GM23338 (cell line): ENCODE data around the gene POMGNT1. TPM values are rescaled to one million over a fixed set of nuclear protein-coding genes. Genes with fewer than 3 reads are reported as not detected.

Source experiments
- ATAC-seq: fragments of 200-7000 bp; cut with Tn5 transposase; 3 replicates; pipeline ENCODE4 v1.9.1; 2020
- DNase-seq: peaks from one replicate; pipeline ENCODE4 v3.0.0-alpha.2; 2015; ENCODE audit warnings: low spot score
- H2AFZ ChIP-seq: fragments of 200-600 bp; sonication (generic); 2 replicates; pipeline ENCODE4 v1.8.0; 2016; ENCODE audit warnings: antibody characterized with exemption, mild to moderate bottlenecking, moderate library complexity
- H3F3A ChIP-seq: fragments of 200-600 bp; sonication (generic); replicated peaks from 2 replicates; pipeline ENCODE4 v1.8.0; 2017; ENCODE audit warnings: antibody characterized with exemption, mixed run types, low read depth
- H3K27ac ChIP-seq: fragments of 200-600 bp; sonication (generic); 2 replicates; pipeline ENCODE4 v1.6.1; 2016; ENCODE audit warnings: low read depth
- H3K27me3 ChIP-seq: fragments of 200-600 bp; sonication (generic); 2 replicates; pipeline ENCODE4 v1.8.0; 2016; ENCODE audit warnings: mild to moderate bottlenecking, mixed run types, moderate library complexity; ENCODE audit not compliant: insufficient read depth
- H3K36me3 ChIP-seq: fragments of 200-600 bp; sonication (generic); 2 replicates; pipeline ENCODE4 v1.8.0; 2016; ENCODE audit warnings: mild to moderate bottlenecking; ENCODE audit not compliant: insufficient read depth
- H3K4me1 ChIP-seq: fragments of 200-600 bp; sonication (generic); 2 replicates; pipeline ENCODE4 v1.8.0; 2016; ENCODE audit warnings: mild to moderate bottlenecking, moderate library complexity; ENCODE audit not compliant: insufficient read depth
- H3K4me2 ChIP-seq: fragments of 200-600 bp; sonication (generic); 2 replicates; pipeline ENCODE4 v1.7.1; 2017; ENCODE audit warnings: mixed run types
- H3K4me3 ChIP-seq: fragments of 200-600 bp; sonication (generic); 2 replicates; pipeline ENCODE4 v1.6.1; 2016; ENCODE audit warnings: mixed run types
- H3K79me2 ChIP-seq: fragments of 200-600 bp; sonication (generic); replicated peaks from 2 replicates; pipeline ENCODE4 v1.8.0; 2017; ENCODE audit warnings: mild to moderate bottlenecking; ENCODE audit not compliant: insufficient read depth
- H3K9me2 ChIP-seq: fragments of 200-600 bp; sonication (generic); 2 replicates; pipeline ENCODE4 v1.8.0; 2017; ENCODE audit not compliant: insufficient read depth
- H4K20me1 ChIP-seq: fragments of 200-600 bp; sonication (generic); replicated peaks from 2 replicates; pipeline ENCODE4 v1.8.0; 2017; ENCODE audit warnings: mild to moderate bottlenecking; ENCODE audit not compliant: insufficient read depth
- H3K27ac Mint-ChIP-seq: 2 replicates; pipeline ENCODE4 v1.8.0; 2020; ENCODE audit warnings: inconsistent platforms, mild to moderate bottlenecking, moderate library complexity, mixed read lengths
- H3K27me3 Mint-ChIP-seq: 3 replicates; pipeline ENCODE4 v1.8.0; 2022; ENCODE audit warnings: low read depth, mild to moderate bottlenecking, moderate library complexity, mixed read lengths, inconsistent platforms; ENCODE audit not compliant: insufficient read depth, poor library complexity
- H3K36me3 Mint-ChIP-seq: 3 replicates; pipeline ENCODE4 v1.8.0; 2021; ENCODE audit warnings: low read depth, mild to moderate bottlenecking, inconsistent platforms, moderate library complexity, mixed read lengths
- H3K4me1 Mint-ChIP-seq: 3 replicates; pipeline ENCODE4 v1.8.0; 2020; ENCODE audit warnings: mild to moderate bottlenecking, inconsistent platforms, mixed read lengths
- H3K4me3 Mint-ChIP-seq: 3 replicates; pipeline ENCODE4 v1.8.0; 2021; ENCODE audit warnings: moderate library complexity, mild to moderate bottlenecking, inconsistent platforms, mixed read lengths
- H3K9me3 Mint-ChIP-seq: 3 replicates; pipeline ENCODE4 v1.8.0; 2020; ENCODE audit warnings: moderate library complexity, mild to moderate bottlenecking, inconsistent platforms, mixed read lengths
- CTCF ChIP-seq, 2 experiments: fragments of 200-600 bp in 1 of 2; sonication (generic) in 1 of 2; conservative IDR thresholded peaks; 2 replicates each; pipeline versions ENCODE4 v1.5.1 to v1.6.1; 2016 to 2017; ENCODE audit warnings: antibody characterized with exemption in 2 of 2, low read depth in 2 of 2, mild to moderate bottlenecking in 2 of 2, moderate library complexity in 1 of 2
- JUNB ChIP-seq: IDR thresholded peaks from one replicate; pipeline ENCODE4 v1.6.1; 2016; ENCODE audit warnings: antibody characterized with exemption; ENCODE audit not compliant: unreplicated experiment
- POLR2AphosphoS5 ChIP-seq: IDR thresholded peaks from 2 replicates; pipeline ENCODE4 v1.6.1; 2016; ENCODE audit warnings: antibody characterized with exemption, low read depth
- STAT1 ChIP-seq: IDR thresholded peaks from one replicate; pipeline ENCODE4 v1.6.1; 2016; ENCODE audit warnings: antibody characterized with exemption; ENCODE audit not compliant: unreplicated experiment
- ZNF331 ChIP-seq: fragments of 250-450 bp; sonication (Bioruptor Pico); IDR thresholded peaks from 2 replicates; pipeline ENCODE4 v1.5.0; 2020; ENCODE audit warnings: low read depth, mild to moderate bottlenecking, moderate library complexity
- polyA plus RNA-seq: library from polyadenylated mRNA; unstranded; fragments of >200 nt; fragmentation: Nextera tagmentation; extraction: Ambion mirVana; gene quantifications from 2 replicates; pipeline ENCODE4 v1.2.1, GENCODE V29; 2016
- total RNA-seq: library from RNA; depleted of rRNA; stranded (reverse); fragments of >200 nt; shearing (Covaris generic); gene quantifications from 2 replicates; pipeline ENCODE4 v1.2.3, GENCODE V29; 2014
- TF ChIP-seq, protein P1 (sequence below): fragments of 250-450 bp; sonication (Bioruptor Pico); IDR thresholded peaks from 2 replicates; pipeline ENCODE4 v1.5.0; 2020; ENCODE audit warnings: mild to moderate bottlenecking, moderate library complexity

POMGNT1 gene
- total and polyA plus RNA-seq, 2 experiments from 2014 or later: 24.3 to 32.1 TPM

DNA sequence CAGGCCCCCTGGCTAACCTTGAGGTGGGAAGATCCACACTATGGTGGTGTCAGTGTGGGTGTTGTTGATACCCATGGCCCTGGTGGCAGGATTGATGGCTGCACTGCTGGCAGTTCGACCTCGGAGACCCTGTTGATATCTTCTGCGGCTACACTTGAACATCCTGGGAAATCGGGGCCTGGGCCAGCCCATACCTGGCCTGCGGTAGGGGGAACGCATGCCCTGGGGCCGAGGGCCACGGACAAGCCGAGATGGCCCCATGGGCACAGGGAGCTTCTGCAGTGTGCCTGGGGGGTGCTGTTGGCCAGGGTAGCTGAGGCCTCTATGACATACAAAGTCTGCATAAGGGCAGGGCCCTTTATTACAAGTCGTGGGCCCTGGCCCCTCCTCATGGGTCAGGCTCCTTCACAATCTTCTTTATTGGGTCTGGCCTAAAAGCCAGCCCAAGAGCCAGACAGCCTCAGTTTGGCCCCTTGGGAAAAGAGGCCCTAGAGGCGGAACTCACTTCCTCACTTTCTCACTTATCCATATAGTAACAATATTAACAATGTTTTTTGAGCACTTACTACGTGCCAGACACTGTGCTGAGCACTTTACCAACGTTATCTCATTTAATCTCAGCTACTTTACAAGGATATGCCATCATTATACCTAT is 21.9 kb downstream of the POMGNT1 start, which contains the start of gene P3R3URF (continued):
- TF ChIP-seq, protein P1, sequence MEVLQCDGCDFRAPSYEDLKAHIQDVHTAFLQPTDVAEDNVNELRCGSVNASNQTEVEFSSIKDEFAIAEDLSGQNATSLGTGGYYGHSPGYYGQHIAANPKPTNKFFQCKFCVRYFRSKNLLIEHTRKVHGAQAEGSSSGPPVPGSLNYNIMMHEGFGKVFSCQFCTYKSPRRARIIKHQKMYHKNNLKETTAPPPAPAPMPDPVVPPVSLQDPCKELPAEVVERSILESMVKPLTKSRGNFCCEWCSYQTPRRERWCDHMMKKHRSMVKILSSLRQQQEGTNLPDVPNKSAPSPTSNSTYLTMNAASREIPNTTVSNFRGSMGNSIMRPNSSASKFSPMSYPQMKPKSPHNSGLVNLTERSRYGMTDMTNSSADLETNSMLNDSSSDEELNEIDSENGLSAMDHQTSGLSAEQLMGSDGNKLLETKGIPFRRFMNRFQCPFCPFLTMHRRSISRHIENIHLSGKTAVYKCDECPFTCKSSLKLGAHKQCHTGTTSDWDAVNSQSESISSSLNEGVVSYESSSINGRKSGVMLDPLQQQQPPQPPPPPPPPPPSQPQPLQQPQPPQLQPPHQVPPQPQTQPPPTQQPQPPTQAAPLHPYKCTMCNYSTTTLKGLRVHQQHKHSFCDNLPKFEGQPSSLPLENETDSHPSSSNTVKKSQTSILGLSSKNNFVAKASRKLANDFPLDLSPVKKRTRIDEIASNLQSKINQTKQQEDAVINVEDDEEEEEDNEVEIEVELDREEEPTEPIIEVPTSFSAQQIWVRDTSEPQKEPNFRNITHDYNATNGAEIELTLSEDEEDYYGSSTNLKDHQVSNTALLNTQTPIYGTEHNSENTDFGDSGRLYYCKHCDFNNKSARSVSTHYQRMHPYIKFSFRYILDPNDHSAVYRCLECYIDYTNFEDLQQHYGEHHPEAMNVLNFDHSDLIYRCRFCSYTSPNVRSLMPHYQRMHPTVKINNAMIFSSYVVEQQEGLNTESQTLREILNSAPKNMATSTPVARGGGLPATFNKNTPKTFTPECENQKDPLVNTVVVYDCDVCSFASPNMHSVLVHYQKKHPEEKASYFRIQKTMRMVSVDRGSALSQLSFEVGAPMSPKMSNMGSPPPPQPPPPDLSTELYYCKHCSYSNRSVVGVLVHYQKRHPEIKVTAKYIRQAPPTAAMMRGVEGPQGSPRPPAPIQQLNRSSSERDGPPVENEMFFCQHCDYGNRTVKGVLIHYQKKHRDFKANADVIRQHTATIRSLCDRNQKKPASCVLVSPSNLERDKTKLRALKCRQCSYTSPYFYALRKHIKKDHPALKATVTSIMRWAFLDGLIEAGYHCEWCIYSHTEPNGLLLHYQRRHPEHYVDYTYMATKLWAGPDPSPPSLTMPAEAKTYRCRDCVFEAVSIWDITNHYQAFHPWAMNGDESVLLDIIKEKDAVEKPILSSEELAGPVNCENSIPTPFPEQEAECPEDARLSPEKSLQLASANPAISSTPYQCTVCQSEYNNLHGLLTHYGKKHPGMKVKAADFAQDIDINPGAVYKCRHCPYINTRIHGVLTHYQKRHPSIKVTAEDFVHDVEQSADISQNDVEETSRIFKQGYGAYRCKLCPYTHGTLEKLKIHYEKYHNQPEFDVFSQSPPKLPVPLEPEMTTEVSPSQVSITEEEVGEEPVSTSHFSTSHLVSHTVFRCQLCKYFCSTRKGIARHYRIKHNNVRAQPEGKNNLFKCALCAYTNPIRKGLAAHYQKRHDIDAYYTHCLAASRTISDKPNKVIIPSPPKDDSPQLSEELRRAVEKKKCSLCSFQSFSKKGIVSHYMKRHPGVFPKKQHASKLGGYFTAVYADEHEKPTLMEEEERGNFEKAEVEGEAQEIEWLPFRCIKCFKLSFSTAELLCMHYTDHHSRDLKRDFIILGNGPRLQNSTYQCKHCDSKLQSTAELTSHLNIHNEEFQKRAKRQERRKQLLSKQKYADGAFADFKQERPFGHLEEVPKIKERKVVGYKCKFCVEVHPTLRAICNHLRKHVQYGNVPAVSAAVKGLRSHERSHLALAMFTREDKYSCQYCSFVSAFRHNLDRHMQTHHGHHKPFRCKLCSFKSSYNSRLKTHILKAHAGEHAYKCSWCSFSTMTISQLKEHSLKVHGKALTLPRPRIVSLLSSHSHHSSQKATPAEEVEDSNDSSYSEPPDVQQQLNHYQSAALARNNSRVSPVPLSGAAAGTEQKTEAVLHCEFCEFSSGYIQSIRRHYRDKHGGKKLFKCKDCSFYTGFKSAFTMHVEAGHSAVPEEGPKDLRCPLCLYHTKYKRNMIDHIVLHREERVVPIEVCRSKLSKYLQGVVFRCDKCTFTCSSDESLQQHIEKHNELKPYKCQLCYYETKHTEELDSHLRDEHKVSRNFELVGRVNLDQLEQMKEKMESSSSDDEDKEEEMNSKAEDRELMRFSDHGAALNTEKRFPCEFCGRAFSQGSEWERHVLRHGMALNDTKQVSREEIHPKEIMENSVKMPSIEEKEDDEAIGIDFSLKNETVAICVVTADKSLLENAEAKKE (CRISPR knock-in tag): no peak
- TF ChIP-seq CTCF (conservative IDR thresholded peaks at IDR 0.05; ENCODE audit: low read depth in 2 of 2) (no peak), ZNF331 (CRISPR knock-in tag) (no peak)

GRCh38 chr1:46175243-46175642 is 23.0 kb downstream of the POMGNT1 start:
- Histone ChIP-seq H3F3A (no peaks in the 10 kb centered on the region), H2AFZ (peak overlapping the region; percentile 78), H3K9me2 (no peaks in the 10 kb centered on the region), H4K20me1 (no peaks in the 10 kb centered on the region), H3K27me3 (no peaks in the 10 kb centered on the region), H3K4me2 (no peak overlapping the region), H3K79me2 (no peaks in the 10 kb centered on the region), H3K4me1 (peaks cover 16% of the 10 kb centered on the region; the same call in 1 of the 2 replicates), H3K36me3 (no peaks in the 10 kb centered on the region), H3K4me3 (no peak overlapping the region), H3K27ac (no peak overlapping the region)
- Mint-ChIP-seq H3K4me1 (peaks cover 15% of the 10 kb centered on the region), H3K36me3 (no peaks in the 10 kb centered on the region), H3K27me3 (peaks cover 2% of the 10 kb centered on the region), H3K9me3 (no peaks in the 10 kb centered on the region), H3K4me3 (no peak overlapping the region), H3K27ac (no peak overlapping the region)
- no peak for ATAC-seq
- DNase-seq: no peak
- TF ChIP-seq, protein P1 (CRISPR knock-in tag): no peak
- TF ChIP-seq ZNF331 (CRISPR knock-in tag): no peak
- no peak for TF ChIP-seq JUNB
- no peak for TF ChIP-seq STAT1
- TF ChIP-seq POLR2AphosphoS5: no peak
